MM.1S (cell line): ENCODE results near the gene NCKAP5.

Experiments used
- EZH2 ChIP-seq: fragments of 300-600 bp; sonication (generic); optimal IDR thresholded peaks from 2 replicates; pipeline ENCODE3; 2017; ENCODE audit warnings: low read depth, mild to moderate bottlenecking, antibody characterized with exemption, low read length, mixed read lengths
- EZH2phosphoT487 ChIP-seq: fragments of 300-600 bp; sonication (generic); IDR thresholded peaks from 2 replicates; pipeline ENCODE4 v1.6.1; 2018; ENCODE audit warnings: antibody characterized with exemption, low read length
- TF ChIP-seq, protein P1 (sequence below): fragments of 300-600 bp; sonication (generic); IDR thresholded peaks from 2 replicates; pipeline ENCODE4 v1.5.1; 2016; ENCODE audit warnings: antibody characterized with exemption, low read length, mixed read lengths

DNA sequence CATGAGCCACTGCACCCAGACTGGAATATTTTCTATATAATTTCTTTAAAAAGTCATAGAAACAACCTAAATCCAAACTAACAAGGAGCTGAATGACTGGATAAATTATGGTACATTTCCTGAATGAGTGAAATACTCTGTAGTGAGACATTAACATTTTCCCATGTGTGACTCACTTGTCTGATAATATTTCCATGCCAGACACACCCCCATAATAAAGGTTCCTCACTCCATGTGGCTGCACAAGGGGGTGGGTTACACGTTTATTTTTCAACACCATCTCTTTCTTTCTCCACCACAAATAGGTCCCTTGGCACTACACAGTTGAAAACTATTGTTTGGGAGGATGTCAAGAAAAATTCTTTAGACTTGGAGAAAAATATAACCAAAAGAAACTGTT, 632.0 kb downstream of the NCKAP5 start:
- TF ChIP-seq, protein P1, sequence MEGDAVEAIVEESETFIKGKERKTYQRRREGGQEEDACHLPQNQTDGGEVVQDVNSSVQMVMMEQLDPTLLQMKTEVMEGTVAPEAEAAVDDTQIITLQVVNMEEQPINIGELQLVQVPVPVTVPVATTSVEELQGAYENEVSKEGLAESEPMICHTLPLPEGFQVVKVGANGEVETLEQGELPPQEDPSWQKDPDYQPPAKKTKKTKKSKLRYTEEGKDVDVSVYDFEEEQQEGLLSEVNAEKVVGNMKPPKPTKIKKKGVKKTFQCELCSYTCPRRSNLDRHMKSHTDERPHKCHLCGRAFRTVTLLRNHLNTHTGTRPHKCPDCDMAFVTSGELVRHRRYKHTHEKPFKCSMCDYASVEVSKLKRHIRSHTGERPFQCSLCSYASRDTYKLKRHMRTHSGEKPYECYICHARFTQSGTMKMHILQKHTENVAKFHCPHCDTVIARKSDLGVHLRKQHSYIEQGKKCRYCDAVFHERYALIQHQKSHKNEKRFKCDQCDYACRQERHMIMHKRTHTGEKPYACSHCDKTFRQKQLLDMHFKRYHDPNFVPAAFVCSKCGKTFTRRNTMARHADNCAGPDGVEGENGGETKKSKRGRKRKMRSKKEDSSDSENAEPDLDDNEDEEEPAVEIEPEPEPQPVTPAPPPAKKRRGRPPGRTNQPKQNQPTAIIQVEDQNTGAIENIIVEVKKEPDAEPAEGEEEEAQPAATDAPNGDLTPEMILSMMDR = no peak
- TF ChIP-seq EZH2 (no peak), EZH2phosphoT487 (no peak)
